Activated CD4-positive, alpha-beta memory T cell treated with anti-CD3 and anti-CD28 coated beads, Interleukin-2, amount 10 ng/mL, durations not matched to agents 7 days and 5 days (primary cell): ENCODE measurements around the gene MLN. TPM values are rescaled to one million over a fixed set of nuclear protein-coding genes. Genes with fewer than 3 reads are reported as not detected.

Source experiments
- CTCF ChIA-PET: fragments of 350-600 bp; sonication (Branson Sonifier 250); formaldehyde crosslinking; loops from one replicate; lab custom pipeline; 2021; ENCODE audit warnings: antibody characterized with exemption, inconsistent platforms; lab: Charles Lee
- POLR2A ChIA-PET: fragments of 350-600 bp; sonication (Branson Sonifier 250); formaldehyde crosslinking; loops from one replicate; lab custom pipeline; 2021; ENCODE audit warnings: antibody characterized with exemption; lab: Charles Lee
- DNase-seq: peaks from one replicate; pipeline ENCODE4 v3.0.0-alpha.2; 2020
- H3K27ac Mint-ChIP-seq: one replicate; pipeline ENCODE4 v1.8.0; 2021; ENCODE audit warnings: mild to moderate bottlenecking, mixed read lengths
- H3K27me3 Mint-ChIP-seq: one replicate; pipeline ENCODE4 v1.8.0; 2021; ENCODE audit warnings: mixed read lengths
- H3K36me3 Mint-ChIP-seq: one replicate; pipeline ENCODE4 v1.8.0; 2021; ENCODE audit warnings: low read depth, mixed read lengths
- H3K4me1 Mint-ChIP-seq: one replicate; pipeline ENCODE4 v1.8.0; 2021; ENCODE audit warnings: mixed read lengths
- H3K4me3 Mint-ChIP-seq: one replicate; pipeline ENCODE4 v1.8.0; 2021; ENCODE audit warnings: mild to moderate bottlenecking, mixed read lengths
- H3K9me3 Mint-ChIP-seq: one replicate; pipeline ENCODE4 v1.8.0; 2021; ENCODE audit warnings: mixed read lengths
- total RNA-seq, 2 experiments: library from RNA; stranded (reverse); gene quantifications; one replicate each; pipeline ENCODE4 v1.2.3, GENCODE V29; 2021

The MLN gene
- total RNA-seq, 2 experiments from 2014 or later: not detected

DNA sequence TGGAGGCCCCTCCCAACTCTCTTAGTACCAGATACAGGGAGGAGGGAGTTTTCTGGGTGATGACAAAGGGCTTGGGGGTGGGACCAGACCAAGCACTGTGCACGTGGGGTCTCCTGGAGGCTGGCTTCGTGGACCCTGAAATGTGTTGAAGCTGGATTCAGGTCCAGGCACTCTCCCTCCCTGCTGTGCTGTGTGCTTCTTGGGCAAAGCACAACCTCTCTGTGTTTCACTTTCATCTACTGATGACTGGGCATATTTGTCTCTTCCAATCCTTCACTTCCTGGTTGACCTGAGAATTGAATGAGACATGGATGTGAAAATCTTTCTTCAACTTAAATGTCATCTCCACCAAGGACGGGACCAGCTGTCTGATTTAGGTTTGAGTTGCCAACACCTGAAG is 14.5 kb upstream of the MLN start:
- DNase-seq: no peak
- peaks cover 33% of the 10 kb centered on the region for H3K27me3 Mint-ChIP-seq
- no peaks in the 10 kb centered on the region for H3K9me3 Mint-ChIP-seq
- peaks cover 4% of the 10 kb centered on the region for H3K4me1 Mint-ChIP-seq
- H3K36me3 Mint-ChIP-seq: no peaks in the 10 kb centered on the region
- H3K27ac Mint-ChIP-seq: no peak overlapping the region
- H3K4me3 Mint-ChIP-seq: no peak overlapping the region
- ChIA-PET POLR2A (interaction anchor here (0.7 to 0.9 kb wide), 2 partner anchors 18 to 30 kb away, joined by 3 read pairs; partner anchors contain the start of gene LEMD2), CTCF (interaction anchor here (0.8 kb wide), 1 partner anchor 46 kb away, joined by 3 read pairs; no protein-coding TSS in a partner anchor)

GRCh38 chr6:33817489-33817888 is 13.7 kb upstream of the MLN start:
- ChIA-PET CTCF (no interaction called here), POLR2A (interaction anchor here (0.9 kb wide), 1 partner anchor 29 kb away, joined by 3 read pairs; the partner anchor contains the start of gene LEMD2)
- Mint-ChIP-seq H3K9me3 (no peaks in the 10 kb centered on the region), H3K4me1 (peaks cover 4% of the 10 kb centered on the region), H3K36me3 (no peaks in the 10 kb centered on the region), H3K4me3 (no peak overlapping the region), H3K27ac (no peak overlapping the region), H3K27me3 (peaks cover 29% of the 10 kb centered on the region)
- DNase-seq: no peak

- Mint-ChIP-seq H3K9me3 (no peaks in the 10 kb centered on the region), H3K27ac (no peak overlapping the region), H3K36me3 (no peaks in the 10 kb centered on the region), H3K4me3 (no peak overlapping the region), H3K4me1 (peaks cover 4% of the 10 kb centered on the region), H3K27me3 (peaks cover 33% of the 10 kb centered on the region)
- no peak for DNase-seq
- ChIA-PET CTCF (no interaction called here), POLR2A (no interaction called here)
Measured at GRCh38 chr6:33816911-33817310, 13.1 kb upstream of the MLN start.

DNA sequence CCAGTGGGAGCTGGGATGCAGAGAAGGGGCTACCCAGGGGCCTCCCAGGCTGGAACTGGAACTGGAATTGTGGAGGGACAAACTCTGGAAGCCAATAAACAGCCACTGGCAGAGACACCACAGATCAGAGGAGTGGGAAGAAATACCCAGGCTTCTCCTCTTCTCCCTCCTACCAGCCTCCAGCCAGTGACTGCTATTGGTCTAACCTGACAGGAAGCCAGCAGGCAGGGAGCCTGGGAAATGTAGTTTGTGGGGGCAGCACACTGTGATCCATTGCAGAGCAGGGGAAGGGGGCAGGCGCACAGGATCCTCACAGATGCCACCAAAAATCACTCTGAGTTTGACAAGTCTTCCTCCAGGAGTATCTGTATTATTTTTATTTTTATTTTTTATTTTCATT is 12.1 kb upstream of the MLN start:
- POLR2A ChIA-PET: interaction anchor here (0.6 kb wide), 1 partner anchor 181 kb away, joined by 3 read pairs; no protein-coding TSS in a partner anchor
- peaks cover 3% of the 10 kb centered on the region for H3K4me1 Mint-ChIP-seq
- H3K9me3 Mint-ChIP-seq: no peaks in the 10 kb centered on the region
- no peak overlapping the region for H3K27ac Mint-ChIP-seq
- peaks cover 42% of the 10 kb centered on the region for H3K27me3 Mint-ChIP-seq
- CTCF ChIA-PET: no interaction called here
- H3K4me3 Mint-ChIP-seq: no peak overlapping the region
- no peak for DNase-seq
- H3K36me3 Mint-ChIP-seq: no peaks in the 10 kb centered on the region

DNA sequence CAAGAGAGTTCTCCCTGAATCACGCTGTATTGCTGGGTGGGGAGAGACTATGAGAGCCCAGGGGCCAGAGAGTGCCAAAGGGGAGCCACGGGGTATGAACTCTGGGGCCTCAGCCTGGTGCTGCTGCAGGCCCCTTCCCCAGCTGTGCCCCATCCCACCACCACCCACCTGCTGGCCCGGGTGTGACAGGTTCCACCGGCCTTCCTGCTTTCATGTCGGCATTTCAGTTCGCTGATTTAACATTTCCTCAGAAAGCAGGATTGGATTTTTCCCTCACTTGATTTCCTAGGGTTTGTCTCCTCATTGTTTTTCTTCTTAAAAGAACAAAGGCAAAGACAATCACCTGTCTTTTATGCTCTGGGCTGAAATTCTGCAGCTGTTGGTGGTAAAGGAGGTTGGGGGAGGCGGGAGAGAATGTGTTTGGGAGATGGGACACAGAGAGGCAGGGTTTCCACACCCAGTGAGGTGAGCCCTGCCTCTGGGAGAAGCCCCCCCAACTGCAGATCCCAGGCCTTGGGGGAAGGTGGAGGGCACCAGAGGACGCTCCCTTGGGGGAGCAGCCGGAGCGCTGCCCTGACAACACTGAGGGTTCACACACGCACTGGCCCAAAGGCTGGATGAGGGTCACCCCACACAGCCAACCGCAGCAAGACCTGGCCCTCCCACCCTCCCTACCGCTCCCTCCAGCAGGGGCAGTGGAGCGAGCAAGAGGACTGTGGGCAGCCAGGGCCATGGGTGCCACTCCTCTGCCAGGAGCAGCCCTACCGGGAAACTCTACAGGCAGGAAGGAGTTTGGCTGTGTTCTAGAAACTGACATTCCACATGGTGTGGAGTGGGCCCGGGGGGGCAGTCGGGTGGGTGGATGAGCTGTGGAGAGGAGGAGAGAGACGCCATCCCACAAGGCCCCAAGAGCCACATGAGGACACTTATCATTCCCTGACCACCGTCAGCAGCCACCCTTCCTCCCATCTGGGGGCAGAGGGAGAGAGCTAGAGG is 10.5 kb upstream of the MLN start:
- Mint-ChIP-seq H3K27ac (no peak overlapping the region), H3K36me3 (no peaks in the 10 kb centered on the region), H3K9me3 (no peaks in the 10 kb centered on the region), H3K27me3 (peaks cover 48% of the 10 kb centered on the region), H3K4me1 (peaks cover 2% of the 10 kb centered on the region), H3K4me3 (no peak overlapping the region)
- CTCF ChIA-PET: interaction anchor here (1.1 kb wide), 1 partner anchor 18 kb away, joined by 3 read pairs; no protein-coding TSS in a partner anchor
- POLR2A ChIA-PET: no interaction called here
- no peak for DNase-seq

- CTCF ChIA-PET: interaction anchor here (1.1 kb wide), 2 partner anchors 17 to 42 kb away, joined by 3 read pairs; no protein-coding TSS in a partner anchor
- Mint-ChIP-seq H3K36me3 (no peaks in the 10 kb centered on the region), H3K27me3 (peaks cover 57% of the 10 kb centered on the region), H3K9me3 (no peaks in the 10 kb centered on the region), H3K4me3 (no peak overlapping the region), H3K27ac (no peak overlapping the region), H3K4me1 (peaks cover 2% of the 10 kb centered on the region)
- DNase-seq: no peak
- POLR2A ChIA-PET: interaction anchor here (0.9 kb wide), 1 partner anchor 601 kb away, joined by 4 read pairs; no protein-coding TSS in a partner anchor
Measured at GRCh38 chr6:33813246-33813904, 9.6 kb upstream of the MLN start.

DNA sequence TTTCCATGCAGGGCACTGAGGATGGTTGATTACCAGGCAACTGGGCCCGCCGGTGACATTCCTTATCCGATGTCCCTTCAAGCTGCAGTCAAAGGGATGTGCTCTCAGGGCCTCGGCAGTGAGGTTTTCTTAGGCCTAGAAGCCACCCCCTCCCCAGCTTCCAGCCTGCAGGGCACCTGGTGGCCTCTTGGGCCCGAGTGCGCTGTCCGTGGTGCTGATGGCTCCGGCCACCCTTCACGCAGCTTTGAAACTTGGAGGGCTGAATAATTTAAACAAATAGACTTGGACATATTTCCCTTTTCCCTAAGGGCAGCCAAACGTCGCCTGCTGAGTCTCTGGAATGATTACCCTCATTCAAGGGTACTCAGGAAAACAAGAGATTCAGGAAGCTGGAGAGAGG is 8.9 kb upstream of the MLN start:
- Mint-ChIP-seq H3K4me1 (peaks cover 8% of the 10 kb centered on the region), H3K27ac (no peak overlapping the region), H3K9me3 (no peaks in the 10 kb centered on the region), H3K4me3 (no peak overlapping the region), H3K27me3 (peaks cover 64% of the 10 kb centered on the region), H3K36me3 (no peaks in the 10 kb centered on the region)
- CTCF ChIA-PET: interaction anchor here (0.6 to 1.1 kb wide), 2 partner anchors 42 to 212 kb away, joined by 3 read pairs; no protein-coding TSS in a partner anchor
- peak; percentile 53 for DNase-seq
- POLR2A ChIA-PET: interaction anchor here (0.9 kb wide), 2 partner anchors 24 to 602 kb away, joined by 4 read pairs; partner anchors contain the start of gene LEMD2

GRCh38 chr6:33809594-33809993 is 5.8 kb upstream of the MLN start:
- ChIA-PET CTCF (no interaction called here), POLR2A (no interaction called here)
- H3K36me3 Mint-ChIP-seq: no peaks in the 10 kb centered on the region
- H3K4me3 Mint-ChIP-seq: no peak overlapping the region
- H3K9me3 Mint-ChIP-seq: no peaks in the 10 kb centered on the region
- H3K27ac Mint-ChIP-seq: no peak overlapping the region
- DNase-seq: no peak
- H3K27me3 Mint-ChIP-seq: peaks cover 64% of the 10 kb centered on the region
- peaks cover 17% of the 10 kb centered on the region for H3K4me1 Mint-ChIP-seq

GRCh38 chr6:33808641-33809180 is 4.9 kb upstream of the MLN start:
- no peak overlapping the region for H3K27ac Mint-ChIP-seq
- ChIA-PET CTCF (no interaction called here), POLR2A (no interaction called here)
- H3K4me1 Mint-ChIP-seq: peaks cover 17% of the 10 kb centered on the region
- H3K4me3 Mint-ChIP-seq: no peak overlapping the region
- H3K27me3 Mint-ChIP-seq: peaks cover 63% of the 10 kb centered on the region
- H3K36me3 Mint-ChIP-seq: no peaks in the 10 kb centered on the region
- H3K9me3 Mint-ChIP-seq: no peaks in the 10 kb centered on the region
- DNase-seq: no peak

DNA sequence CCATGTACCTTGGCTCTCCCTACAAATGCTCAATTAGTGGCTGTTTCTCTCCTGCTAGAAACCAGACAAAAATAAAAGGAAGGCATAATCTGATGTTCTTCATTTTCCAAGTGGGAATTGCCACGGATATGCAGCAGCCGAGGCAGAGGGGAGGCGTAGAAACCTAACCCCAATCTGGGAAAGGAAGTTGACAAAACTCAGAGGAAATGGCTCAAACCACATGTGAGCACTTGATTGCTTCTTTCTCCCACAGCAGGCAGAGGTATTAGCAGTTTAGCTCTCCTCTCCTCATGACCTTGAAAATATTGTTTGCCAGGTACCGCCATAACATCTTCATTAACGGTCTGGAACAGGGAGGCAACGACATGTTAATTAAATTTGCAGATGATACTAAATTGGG is 3.8 kb upstream of the MLN start:
- no peaks in the 10 kb centered on the region for H3K9me3 Mint-ChIP-seq
- no peak overlapping the region for H3K27ac Mint-ChIP-seq
- no peak for DNase-seq
- peaks cover 17% of the 10 kb centered on the region for H3K4me1 Mint-ChIP-seq
- no peaks in the 10 kb centered on the region for H3K36me3 Mint-ChIP-seq
- CTCF ChIA-PET: no interaction called here
- H3K4me3 Mint-ChIP-seq: no peak overlapping the region
- POLR2A ChIA-PET: interaction anchor here (1.1 kb wide), 1 partner anchor 20 kb away, joined by 4 read pairs; no protein-coding TSS in a partner anchor
- peaks cover 56% of the 10 kb centered on the region for H3K27me3 Mint-ChIP-seq

GRCh38 chr6:33806841-33807240 is 3.0 kb upstream of the MLN start:
- Mint-ChIP-seq H3K36me3 (no peaks in the 10 kb centered on the region), H3K27me3 (peaks cover 50% of the 10 kb centered on the region), H3K27ac (no peak overlapping the region), H3K4me1 (peaks cover 17% of the 10 kb centered on the region), H3K9me3 (no peaks in the 10 kb centered on the region), H3K4me3 (no peak overlapping the region)
- CTCF ChIA-PET: no interaction called here
- POLR2A ChIA-PET: interaction anchor here (0.6 kb wide), 1 partner anchor 16 kb away, joined by 3 read pairs; no protein-coding TSS in a partner anchor
- DNase-seq: no peak

DNA sequence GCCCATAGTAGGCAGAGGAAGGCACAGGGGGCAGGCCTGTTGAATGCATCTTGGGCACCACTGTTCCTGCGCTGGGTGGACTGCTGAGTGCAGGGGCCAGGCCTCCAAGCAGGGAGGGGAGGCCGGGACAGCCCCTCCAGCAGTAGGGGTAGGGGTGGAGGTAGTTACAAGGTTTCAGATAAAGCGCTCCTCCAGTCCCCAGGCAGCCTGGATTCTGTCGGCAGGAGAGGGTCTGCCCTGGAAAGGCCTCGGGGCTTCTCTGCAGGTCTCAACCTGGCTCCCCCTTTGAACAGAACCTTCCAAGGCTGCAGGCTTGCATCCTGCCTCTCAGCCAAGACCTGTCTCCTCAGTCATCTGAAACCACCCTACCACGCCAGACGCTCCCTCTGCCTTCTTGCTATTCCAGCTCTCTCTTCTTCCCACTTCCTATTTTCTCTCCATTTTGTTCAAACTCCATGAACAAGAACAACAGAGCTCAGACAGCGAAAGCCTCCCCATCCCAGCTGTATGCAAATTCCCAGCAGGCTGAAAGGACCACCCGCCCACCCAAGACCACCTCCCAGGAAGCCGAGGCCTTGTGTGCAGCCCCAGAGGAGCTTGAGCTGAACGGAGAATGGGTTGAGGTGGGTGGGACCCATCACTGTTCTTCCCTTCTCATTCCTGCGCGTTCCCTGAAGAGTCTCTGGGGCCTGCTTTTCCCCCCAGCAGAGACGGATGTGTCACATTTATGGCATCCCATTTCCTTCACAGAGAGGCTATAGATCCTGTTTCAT is 1.4 kb downstream of the MLN start:
- Mint-ChIP-seq H3K27me3 (peaks cover 35% of the 10 kb centered on the region), H3K9me3 (no peaks in the 10 kb centered on the region), H3K4me3 (no peak overlapping the region), H3K4me1 (peaks cover 9% of the 10 kb centered on the region), H3K27ac (no peak overlapping the region), H3K36me3 (no peaks in the 10 kb centered on the region)
- no peak for DNase-seq
- ChIA-PET POLR2A (no interaction called here), CTCF (interaction anchor here (1.0 kb wide), 1 partner anchor 31 kb away, joined by 3 read pairs; no protein-coding TSS in a partner anchor)
